ENCODE measurements around the gene RHBDD2.
"Not testable (repeated sequence)": the region's sequence is repeated elsewhere in the genome, so short reads cannot be mapped to it uniquely, and the experiment has no call there.

RHBDD2 gene

DNA sequence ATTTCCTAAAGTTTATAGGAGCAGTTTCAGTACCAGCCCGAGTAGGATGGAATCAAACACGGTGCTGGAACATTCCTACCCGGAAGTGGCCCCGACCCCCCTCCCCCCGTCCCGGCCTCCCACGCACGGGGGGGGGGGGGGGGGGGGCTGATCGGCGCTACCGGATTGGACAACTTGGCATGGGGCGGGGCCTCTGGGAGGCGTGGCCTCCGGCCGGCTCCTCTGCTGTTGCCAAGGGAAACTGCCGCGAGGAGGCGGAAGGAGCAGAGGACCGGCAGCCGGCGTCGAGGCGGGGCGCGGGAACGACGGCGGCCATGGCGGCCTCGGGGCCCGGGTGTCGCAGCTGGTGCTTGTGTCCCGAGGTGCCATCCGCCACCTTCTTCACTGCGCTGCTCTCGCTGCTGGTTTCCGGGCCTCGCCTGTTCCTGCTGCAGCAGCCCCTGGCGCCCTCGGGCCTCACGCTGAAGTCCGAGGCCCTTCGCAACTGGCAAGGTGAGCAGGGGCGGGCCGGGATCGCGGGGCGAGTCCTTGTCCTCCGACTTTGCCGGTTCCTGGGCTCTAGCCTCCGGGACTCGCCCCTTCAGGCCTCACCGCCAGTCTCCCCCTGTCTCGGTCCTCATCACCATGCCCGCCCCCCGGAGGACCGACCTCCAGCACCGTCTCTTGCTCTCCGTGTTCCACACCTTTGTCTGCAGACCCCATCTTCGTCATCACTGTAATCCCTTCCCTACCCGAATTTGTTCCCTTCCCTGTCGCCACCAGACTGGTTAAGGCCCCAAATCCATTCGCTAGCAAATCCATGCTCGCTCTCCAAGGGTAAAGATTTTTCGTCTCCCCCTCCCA, at the start of gene RHBDD2:
Gene RHBDD2, plus strand, starts transcription at position 266 of the 843 bp plus-strand sequence. Its CDS starts 49 bp downstream, at position 315.
- peak; percentile 94 to 98 (median 96) for DNase-seq

DNA sequence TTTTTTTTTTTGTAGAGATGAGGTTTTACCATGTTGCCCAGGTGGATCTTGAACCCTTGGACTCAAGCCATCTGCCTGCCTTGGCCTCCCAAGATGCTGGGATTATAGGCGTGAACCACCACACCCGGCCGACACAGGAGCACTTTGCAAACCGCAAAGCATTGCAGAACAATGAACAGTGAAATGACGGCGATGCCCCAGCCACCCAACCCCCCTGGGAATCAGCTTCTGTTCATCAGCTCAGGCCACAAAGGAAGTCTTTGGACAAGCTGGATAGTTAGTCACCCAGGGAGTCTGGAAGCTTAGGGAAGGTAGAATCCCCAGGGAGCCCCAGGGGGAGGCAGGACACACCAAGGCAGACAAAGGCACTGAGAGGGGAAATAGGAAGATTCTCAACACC, 49.2 kb upstream of the RHBDD2 start:
- not testable (repeated sequence) for DNase-seq

DNA sequence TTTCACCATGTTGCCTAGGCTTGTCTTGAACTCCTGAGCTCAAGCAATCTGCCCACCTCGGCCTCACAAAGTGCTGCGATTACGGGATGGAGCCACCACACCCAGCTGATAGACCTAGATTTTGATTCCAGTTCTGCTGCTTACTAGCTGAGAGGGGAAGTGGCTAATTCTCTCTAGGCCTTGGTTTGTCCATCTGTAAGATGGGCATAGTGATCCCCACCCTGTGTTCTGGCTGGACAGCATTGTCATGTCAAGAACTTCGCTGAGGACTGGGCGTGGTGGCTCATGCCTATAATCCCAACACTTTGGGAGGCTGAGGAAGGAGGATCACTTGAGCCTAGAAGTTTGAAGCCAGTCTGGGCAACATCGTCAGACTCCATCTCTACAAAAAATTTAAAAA, 47.9 kb upstream of the RHBDD2 start:
- no peak for DNase-seq

GRCh38 chr7:75833662-75834061, 45.2 kb upstream of the RHBDD2 start:
- not testable (repeated sequence) for DNase-seq

DNA sequence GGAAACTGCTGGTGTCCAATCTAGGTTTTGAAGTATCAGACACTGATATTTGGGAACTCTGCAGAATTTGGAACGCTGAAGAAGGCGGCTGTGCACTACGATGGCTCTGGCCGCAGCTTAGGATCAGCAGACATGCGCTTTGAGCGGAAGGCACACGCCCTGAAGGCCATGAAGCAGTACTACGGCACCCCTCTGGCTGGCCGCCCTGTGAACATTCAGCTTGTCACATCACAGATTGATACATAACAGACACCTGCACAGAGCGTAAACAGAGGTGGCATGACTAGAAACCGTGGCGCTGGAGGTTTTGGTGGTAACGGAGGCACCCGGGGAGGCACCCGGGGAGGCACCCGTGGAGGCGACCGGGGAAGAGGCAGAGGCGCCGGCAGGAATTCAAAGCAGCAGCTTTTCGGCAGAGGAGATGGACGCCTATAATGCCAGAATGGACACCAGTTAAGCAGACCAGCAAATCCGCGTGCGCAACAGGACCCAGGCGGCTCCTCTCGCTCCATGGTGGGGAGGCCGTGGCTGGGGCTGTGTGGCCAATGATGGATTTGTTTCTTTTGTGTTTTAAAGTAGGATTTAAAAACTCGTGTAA, 43.0 kb upstream of the RHBDD2 start:
- DNase-seq = no peak

- DNase-seq = no peak
Observed at GRCh38 chr7:75836798-75837197, 42.0 kb upstream of the RHBDD2 start.

GRCh38 chr7:75838281-75838930, 40.4 kb upstream of the RHBDD2 start:
- not testable (repeated sequence) for DNase-seq

DNA sequence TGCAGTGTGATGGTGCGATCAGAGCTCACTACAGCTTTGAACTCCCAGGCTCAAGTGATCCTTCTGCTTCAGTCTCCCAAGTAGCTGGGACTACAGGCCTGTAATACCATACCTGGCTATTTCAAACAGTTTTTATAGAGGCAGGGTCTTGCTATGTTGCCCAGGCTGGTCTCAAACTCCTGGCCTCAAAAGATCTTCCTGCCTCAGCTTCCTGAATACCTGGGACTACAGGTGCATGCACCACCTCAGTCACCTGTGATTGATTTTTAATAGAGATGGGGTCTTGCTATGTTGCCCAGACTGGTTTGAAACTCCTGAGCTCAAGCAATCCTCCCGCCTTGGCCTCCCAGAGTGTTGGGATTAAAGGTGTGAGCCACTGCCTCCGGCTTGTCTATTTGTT, 38.8 kb upstream of the RHBDD2 start:
- DNase-seq = no peak

DNA sequence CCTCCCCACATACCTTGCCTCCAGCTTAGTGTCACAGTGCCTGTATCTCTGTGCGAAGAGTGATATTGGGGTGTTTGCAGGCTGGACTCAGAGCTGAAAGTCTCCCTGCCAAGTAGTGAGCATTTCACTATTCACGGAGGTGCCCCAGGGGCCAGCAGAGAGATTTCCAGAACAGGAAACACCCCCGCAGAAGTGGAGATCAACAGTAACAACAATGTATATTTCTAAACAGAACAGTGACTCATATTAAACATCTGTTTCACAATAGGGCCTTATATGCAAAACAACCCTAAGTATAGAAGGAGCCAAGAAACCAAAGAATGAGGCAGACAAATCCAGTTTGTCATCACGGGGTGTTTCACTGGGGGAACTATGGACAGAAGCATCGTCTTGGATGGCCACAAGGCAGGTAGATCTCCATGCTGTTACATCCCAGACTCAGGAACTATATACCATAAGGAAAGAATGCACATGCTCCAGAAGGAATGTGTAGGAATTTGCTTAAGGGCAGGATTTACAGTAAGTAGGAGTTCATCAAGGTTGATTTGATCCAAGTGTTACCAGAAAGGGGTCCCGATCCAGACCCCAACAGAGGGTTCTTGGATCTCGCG, 35.9 kb upstream of the RHBDD2 start:
- DNase-seq = no peak

- no peak for DNase-seq
Observed at GRCh38 chr7:75843613-75844116, 35.2 kb upstream of the RHBDD2 start.

DNA sequence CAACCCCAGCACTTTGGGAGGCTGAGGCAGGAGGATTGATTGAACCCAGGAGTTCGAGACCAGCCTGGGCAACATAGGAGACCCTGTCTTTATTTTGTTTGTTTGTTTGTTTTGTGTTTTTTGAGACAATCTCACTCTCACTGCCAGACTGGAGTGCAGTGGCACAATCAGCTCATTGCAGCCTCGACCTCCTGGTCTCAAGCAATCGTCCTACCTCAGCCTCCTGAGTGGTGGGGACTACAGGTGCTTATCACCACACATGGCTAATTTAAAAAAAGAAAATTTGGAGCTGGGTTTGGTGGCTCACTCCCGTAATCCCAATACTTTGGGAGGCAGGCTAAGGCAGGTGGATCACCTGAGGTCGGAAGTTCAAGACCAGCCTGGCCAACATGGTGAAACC, 34.7 kb upstream of the RHBDD2 start:
- DNase-seq = no peak

GRCh38 chr7:75845132-75845531, 33.7 kb upstream of the RHBDD2 start:
- DNase-seq = not testable (repeated sequence)

GRCh38 chr7:75847707-75848106, 31.1 kb upstream of the RHBDD2 start:
- no peak for DNase-seq

DNA sequence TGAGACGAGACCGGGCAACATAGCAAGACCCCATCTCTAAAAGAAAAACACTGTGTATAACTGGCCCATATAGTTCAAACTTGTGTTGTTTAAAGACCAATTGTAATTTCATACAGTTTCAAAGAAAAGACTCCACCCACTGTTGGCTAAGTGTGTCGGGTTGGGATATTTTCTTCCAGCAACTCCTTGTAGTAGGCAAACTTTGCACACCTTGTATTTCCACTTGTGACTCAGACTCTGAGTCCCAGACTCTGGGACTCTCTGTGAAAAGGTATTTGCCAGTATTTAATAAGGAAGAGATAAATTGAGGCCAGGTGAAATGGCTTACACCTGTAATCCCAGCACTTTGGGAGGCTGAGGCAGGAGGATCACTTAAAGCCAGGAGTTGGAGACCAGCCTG, 29.3 kb upstream of the RHBDD2 start:
- DNase-seq = no peak

- DNase-seq = no peak
Observed at GRCh38 chr7:75850235-75850634, 28.6 kb upstream of the RHBDD2 start.

GRCh38 chr7:75854233-75854632, 24.6 kb upstream of the RHBDD2 start:
- no peak for DNase-seq

DNA sequence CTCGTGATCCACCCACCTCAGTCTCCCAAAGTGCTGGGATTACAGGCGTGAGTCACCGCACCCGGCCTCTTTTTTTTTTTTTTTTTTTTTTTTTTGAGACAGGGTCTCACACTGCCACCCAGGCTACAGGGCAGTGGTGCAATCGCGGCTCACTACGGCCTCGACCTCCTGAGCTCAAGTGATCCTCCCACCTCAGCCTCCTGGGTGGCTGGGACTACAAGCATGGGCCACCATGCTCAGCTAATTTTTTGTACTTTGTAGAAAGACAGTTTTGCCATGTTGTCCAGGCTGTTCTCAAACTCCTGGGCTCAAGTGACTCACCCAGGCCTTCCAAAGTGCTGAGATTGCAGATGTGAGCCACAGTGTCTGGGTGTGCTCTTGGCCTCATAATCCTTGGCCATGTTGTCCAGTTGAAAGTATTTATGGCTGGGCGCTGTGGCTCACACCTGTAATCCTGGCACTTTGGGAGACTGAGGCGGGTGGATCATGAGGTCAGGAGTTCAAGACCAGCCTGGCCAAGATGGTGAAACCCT, 24.0 kb upstream of the RHBDD2 start:
- not testable (repeated sequence) for DNase-seq

GRCh38 chr7:75856536-75856935, 22.3 kb upstream of the RHBDD2 start:
- DNase-seq = no peak

GRCh38 chr7:75858410-75858809, 20.4 kb upstream of the RHBDD2 start:
- no peak for DNase-seq

GRCh38 chr7:75861636-75862035, 17.2 kb upstream of the RHBDD2 start:
- DNase-seq = no peak

DNA sequence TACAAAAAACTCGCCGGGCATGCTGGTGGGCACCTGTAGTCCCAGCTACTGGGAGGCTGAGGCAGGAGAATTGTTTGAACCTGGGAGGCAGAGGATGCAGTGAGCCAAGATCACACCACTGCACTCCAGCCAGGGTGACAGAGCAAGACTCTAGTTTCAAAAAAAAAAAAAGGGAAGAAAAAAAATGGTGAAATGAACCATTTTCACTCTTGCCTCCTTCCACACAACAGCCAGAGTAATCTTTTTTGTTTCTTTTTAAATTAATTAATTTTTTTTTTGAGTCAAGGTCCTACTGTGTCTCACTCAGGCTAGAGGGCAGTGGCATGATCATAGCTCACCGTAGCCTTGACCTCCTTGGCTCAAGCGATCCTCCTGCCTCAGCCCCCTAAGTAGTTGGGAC, 14.6 kb upstream of the RHBDD2 start:
- not testable (repeated sequence) for DNase-seq

GRCh38 chr7:75866114-75866488, 12.7 kb upstream of the RHBDD2 start:
- DNase-seq = no peak
